Upper lobe of left lung (tissue), 6 donors: ENCODE results near the gene TPST2. TPM values are rescaled to one million over a fixed set of nuclear protein-coding genes. Genes with fewer than 3 reads are reported as not detected.

Source experiments
- ATAC-seq, 2 donors: fragments of 200-7000 bp; cut with Tn5 transposase; one replicate each; pipeline ENCODE4 v1.9.1; 2022; ENCODE audit warnings: mild to moderate bottlenecking in 2 of 2, moderate library complexity in 2 of 2; ENCODE audit not compliant: low FRiP score in 2 of 2
- DNase-seq, 2 donors: peaks; one replicate each; pipeline ENCODE4 v3.0.0-alpha.2; 2019 to 2020
- H3K27ac ChIP-seq, 4 donors: fragments of 200-600 bp; sonication (generic); one replicate each; pipeline ENCODE4 v1.5.1; 2016 to 2019
- H3K27me3 ChIP-seq, 4 donors: fragments of 200-600 bp; sonication (generic); one replicate each; pipeline ENCODE4 v1.5.1; 2017 to 2019
- H3K36me3 ChIP-seq, 4 donors: fragments of 200-600 bp; sonication (generic); one replicate each; pipeline ENCODE4 v1.5.1; 2016 to 2019
- H3K4me1 ChIP-seq, 4 donors: fragments of 200-600 bp; sonication (generic); one replicate each; pipeline ENCODE4 v1.5.1; 2018 to 2019
- H3K4me3 ChIP-seq, 4 donors: fragments of 200-600 bp; sonication (generic); one replicate each; pipeline ENCODE4 v1.5.1; 2017 to 2019; ENCODE audit warnings: mild to moderate bottlenecking in 2 of 4, moderate library complexity in 1 of 4
- H3K9me3 ChIP-seq, 4 donors: fragments of 200-600 bp; sonication (generic); one replicate each; pipeline ENCODE4 v1.5.1; 2018 to 2019
- EP300 ChIP-seq, 4 donors: sonication (generic); formaldehyde crosslinking; IDR thresholded peaks; one replicate each; pipeline ENCODE4 v1.5.1; 2017; ENCODE audit warnings: antibody characterized with exemption in 4 of 4, control low read depth in 2 of 4
- POLR2A ChIP-seq, 4 donors: fragments of 450-650 bp; IDR thresholded peaks; one replicate each; pipeline ENCODE4 v1.5.1; 2016 to 2017; ENCODE audit warnings: antibody characterized with exemption in 4 of 4, mild to moderate bottlenecking in 2 of 4
- POLR2AphosphoS5 ChIP-seq, 2 donors: sonication (generic); formaldehyde crosslinking; IDR thresholded peaks; one replicate each; pipeline ENCODE4 v1.5.1; 2017; ENCODE audit warnings: antibody characterized with exemption in 2 of 2
- WGBS, 2 donors: methylation state at CpG; one replicate each; pipeline ENCODE4 v1.1.5; 2017 to 2018; 5-methylcytosine and 5-hydroxymethylcytosine counted together
- total RNA-seq, 6 donors: library from RNA; depleted of rRNA in 4 of 6; stranded (reverse); fragments of >200 nt in 4 of 6; gene quantifications; one replicate each; pipeline versions ENCODE4 v1.1.0 to v1.2.1, GENCODE V29; 2016 to 2021
- TF ChIP-seq, protein P1 (sequence below), 6 experiments: fragments of 450-650 bp in 4 of 6; fragments of 200-600 bp in 2 of 6; sonication (generic) in 2 of 6; IDR thresholded peaks; one replicate each; pipeline ENCODE4 v1.5.1; 2016 to 2019; ENCODE audit warnings: antibody characterized with exemption in 6 of 6
- donor health status: DM: no; HTN: no; CAD: no; lungs with moderate emphysema.
- donor health status: DM: no; HTN: yes; CAD: no; lungs with severe emphysema.

Gene TPST2
- total RNA-seq, 6 donors from 2014 or later, result 50.5 to 253 (median 95.8) TPM

GRCh38 chr22:26619510-26619909, 29.6 kb upstream of the TPST2 start:
- ATAC-seq (no peak), DNase-seq (no peak)
- TF ChIP-seq, protein P1, sequence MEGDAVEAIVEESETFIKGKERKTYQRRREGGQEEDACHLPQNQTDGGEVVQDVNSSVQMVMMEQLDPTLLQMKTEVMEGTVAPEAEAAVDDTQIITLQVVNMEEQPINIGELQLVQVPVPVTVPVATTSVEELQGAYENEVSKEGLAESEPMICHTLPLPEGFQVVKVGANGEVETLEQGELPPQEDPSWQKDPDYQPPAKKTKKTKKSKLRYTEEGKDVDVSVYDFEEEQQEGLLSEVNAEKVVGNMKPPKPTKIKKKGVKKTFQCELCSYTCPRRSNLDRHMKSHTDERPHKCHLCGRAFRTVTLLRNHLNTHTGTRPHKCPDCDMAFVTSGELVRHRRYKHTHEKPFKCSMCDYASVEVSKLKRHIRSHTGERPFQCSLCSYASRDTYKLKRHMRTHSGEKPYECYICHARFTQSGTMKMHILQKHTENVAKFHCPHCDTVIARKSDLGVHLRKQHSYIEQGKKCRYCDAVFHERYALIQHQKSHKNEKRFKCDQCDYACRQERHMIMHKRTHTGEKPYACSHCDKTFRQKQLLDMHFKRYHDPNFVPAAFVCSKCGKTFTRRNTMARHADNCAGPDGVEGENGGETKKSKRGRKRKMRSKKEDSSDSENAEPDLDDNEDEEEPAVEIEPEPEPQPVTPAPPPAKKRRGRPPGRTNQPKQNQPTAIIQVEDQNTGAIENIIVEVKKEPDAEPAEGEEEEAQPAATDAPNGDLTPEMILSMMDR (IDR thresholded peaks at IDR 0.05), result no peak
- TF ChIP-seq POLR2A (IDR thresholded peaks at IDR 0.05) (no peak), POLR2AphosphoS5 (IDR thresholded peaks at IDR 0.05) (no peak), EP300 (IDR thresholded peaks at IDR 0.05) (no peak)
- Histone ChIP-seq H3K27me3 (no peaks in the 10 kb centered on the region), H3K4me1 (peaks cover 14 to 33% (median 22%) of the 10 kb centered on the region in 4 donors), H3K36me3 (no peaks in the 10 kb centered on the region), H3K9me3 (no peaks in the 10 kb centered on the region), H3K4me3 (no peak overlapping the region), H3K27ac (peak overlapping the region in 2 of 4 donors; percentile 12 to 36)
- WGBS, 2 donors, result 36 to 38% methylated on average over 5 to 6 of the region's 6 CpGs

GRCh38 chr22:26618455-26618854, 28.5 kb upstream of the TPST2 start:
- DNase-seq (no peak), ATAC-seq (no peak)
- 87% methylated on average over 8 of the region's 8 CpGs for WGBS, 2 donors
- TF ChIP-seq POLR2AphosphoS5 (IDR thresholded peaks at IDR 0.05), result no peak
- TF ChIP-seq POLR2A (IDR thresholded peaks at IDR 0.05), result no peak
- no peak for TF ChIP-seq EP300 (IDR thresholded peaks at IDR 0.05)
- TF ChIP-seq, protein P1 (IDR thresholded peaks at IDR 0.05), result no peak
- peaks cover 14 to 33% (median 22%) of the 10 kb centered on the region in 4 donors for H3K4me1 ChIP-seq
- H3K27ac ChIP-seq, result peak overlapping the region in 2 of 4 donors; percentile 36 to 57
- no peaks in the 10 kb centered on the region for H3K9me3 ChIP-seq
- no peak overlapping the region for H3K4me3 ChIP-seq
- no peaks in the 10 kb centered on the region for H3K36me3 ChIP-seq
- H3K27me3 ChIP-seq, result no peaks in the 10 kb centered on the region

DNA sequence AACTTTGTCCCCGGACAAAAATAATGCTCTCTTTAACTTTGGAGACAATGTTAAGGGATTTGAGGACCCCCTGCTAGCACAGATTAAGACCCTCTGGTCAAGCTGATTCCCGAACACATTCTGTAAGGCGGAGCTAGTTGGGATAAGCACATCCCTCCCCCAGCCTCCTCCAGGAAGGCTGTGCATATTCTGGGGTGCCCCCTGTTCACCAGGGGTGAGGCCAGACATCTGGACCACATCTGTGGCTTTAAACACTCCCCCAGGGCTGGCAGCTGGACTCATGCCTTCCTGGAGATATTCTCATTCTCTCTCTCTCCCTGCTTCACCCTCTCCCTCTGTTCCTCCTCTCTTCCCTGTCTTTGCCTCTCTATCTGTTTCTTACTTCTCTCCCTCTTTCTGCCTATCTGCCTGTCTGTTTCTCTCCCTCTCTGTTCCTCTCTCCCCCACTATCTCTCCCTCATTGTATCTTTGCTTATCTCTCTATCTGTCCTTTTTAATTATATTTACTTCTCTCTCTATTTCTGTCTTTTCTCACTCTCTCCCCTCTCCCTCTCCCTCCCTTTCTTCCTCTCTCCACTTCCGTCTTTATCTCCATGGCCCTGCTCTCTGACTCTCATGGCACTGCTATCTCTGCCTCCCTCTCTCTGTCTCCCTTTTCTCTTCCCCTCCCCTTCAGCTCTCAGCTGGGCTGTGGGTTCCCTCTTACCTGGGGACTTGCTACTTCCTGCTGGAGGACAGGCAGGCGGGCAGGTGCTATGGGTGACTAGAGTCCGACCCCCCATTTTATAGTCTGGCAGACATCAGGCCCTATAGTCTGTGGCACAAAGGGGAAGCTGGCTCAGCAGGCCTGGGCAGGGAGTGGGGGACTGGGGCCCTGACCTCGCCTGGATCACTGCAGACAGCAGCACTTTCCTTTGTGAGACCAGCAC, 27.6 kb upstream of the TPST2 start, which contains the start of gene CRYBB1:
TSS of gene CRYBB1 (minus strand) at position 757 of the 929 bp plus-strand sequence. CDS start 1,708 bp downstream, outside the sequence.
- H3K36me3 ChIP-seq, result no peaks in the 10 kb centered on the region
- peak within 1 kb of the TSS in 3 of 4 donors; percentile 36 to 57 (median 52) for H3K27ac ChIP-seq
- H3K27me3 ChIP-seq, result no peaks in the 10 kb centered on the region
- H3K4me3 ChIP-seq, result no peak within 1 kb of the TSS
- WGBS, 2 donors, result 61% methylated on average over 6 to 7 of the region's 7 CpGs
- no peak for DNase-seq
- H3K4me1 ChIP-seq, result peaks cover 14 to 33% (median 22%) of the 10 kb centered on the region in 4 donors
- H3K9me3 ChIP-seq, result no peaks in the 10 kb centered on the region
- ATAC-seq, result peak in 1 of 2 donors; percentile 71
- TF ChIP-seq POLR2AphosphoS5 (IDR thresholded peaks at IDR 0.05), result no peak
- no peak for TF ChIP-seq EP300 (IDR thresholded peaks at IDR 0.05)
- TF ChIP-seq POLR2A (IDR thresholded peaks at IDR 0.05), result no peak
- TF ChIP-seq, protein P1 (IDR thresholded peaks at IDR 0.05), result no peak

- DNase-seq (no peak), ATAC-seq (no peak)
- peaks cover 14 to 33% (median 22%) of the 10 kb centered on the region in 4 donors for H3K4me1 ChIP-seq
- H3K27me3 ChIP-seq, result no peaks in the 10 kb centered on the region
- no peak overlapping the region for H3K27ac ChIP-seq
- 61 to 63% methylated on average over 2 of the region's 2 CpGs for WGBS, 2 donors
- H3K36me3 ChIP-seq, result no peaks in the 10 kb centered on the region
- H3K4me3 ChIP-seq, result no peak overlapping the region
- TF ChIP-seq POLR2A (IDR thresholded peaks at IDR 0.05), result no peak
- no peaks in the 10 kb centered on the region for H3K9me3 ChIP-seq
Observed at GRCh38 chr22:26616650-26617049, 26.7 kb upstream of the TPST2 start.

DNA sequence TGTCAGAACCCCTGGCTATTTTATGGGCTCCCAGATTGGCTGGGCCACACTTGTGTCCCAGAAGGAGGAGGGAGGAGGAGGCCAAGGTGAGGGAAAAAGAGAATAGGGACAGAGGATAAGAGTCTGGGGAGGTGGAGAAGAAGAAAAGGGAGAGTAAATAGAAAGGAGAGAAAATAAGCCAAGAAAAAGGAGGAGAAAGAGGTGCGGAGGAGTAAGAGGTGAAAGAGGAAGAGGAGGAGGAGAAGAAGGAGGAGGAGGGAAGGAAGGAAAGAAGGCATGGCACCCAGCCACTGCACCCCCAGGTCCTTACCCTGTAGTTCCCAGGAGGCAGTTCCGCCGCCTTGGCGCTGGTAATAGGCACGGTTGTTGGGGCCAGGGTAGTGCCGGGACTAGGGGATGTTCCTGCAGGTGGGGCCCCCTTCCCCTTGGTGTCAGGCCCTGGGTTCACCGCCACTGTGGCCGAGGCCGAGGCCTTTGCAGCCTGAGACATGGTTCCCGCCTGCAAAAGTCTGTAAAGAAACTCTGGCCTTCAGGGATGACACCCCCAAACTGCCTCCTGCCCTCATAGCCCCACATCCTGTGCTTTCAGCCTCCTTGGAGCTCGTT, 26.0 kb upstream of the TPST2 start:
- TF ChIP-seq POLR2A (IDR thresholded peaks at IDR 0.05), result no peak
- TF ChIP-seq POLR2AphosphoS5 (IDR thresholded peaks at IDR 0.05), result no peak
- TF ChIP-seq EP300 (IDR thresholded peaks at IDR 0.05), result no peak
- TF ChIP-seq, protein P1 (IDR thresholded peaks at IDR 0.05), result no peak

More for the DNA sequence above, 26.0 kb upstream of the TPST2 start:
- no peaks in the 10 kb centered on the region for H3K27me3 ChIP-seq
- no peaks in the 10 kb centered on the region for H3K36me3 ChIP-seq
- H3K4me1 ChIP-seq, result peaks cover 14 to 33% (median 22%) of the 10 kb centered on the region in 4 donors
- no peak for ATAC-seq
- WGBS, 2 donors, result 72 to 78% methylated on average over 11 of the region's 11 CpGs
- H3K27ac ChIP-seq, result no peak overlapping the region
- H3K9me3 ChIP-seq, result no peaks in the 10 kb centered on the region
- no peak for DNase-seq
- H3K4me3 ChIP-seq, result no peak overlapping the region
